T-cell (primary cell): Measurements from ENCODE around the gene TMEM263. TPM values are rescaled to one million over a fixed set of nuclear protein-coding genes. Genes with fewer than 3 reads are reported as not detected.

Source experiments
- ATAC-seq, 4 experiments: fragments of 200-7000 bp in 3 of 4; fragments of 150-1000 bp in 1 of 4; cut with Tn5 transposase; replicated peaks in 1 of 4; 1 replicate in 3 of 4; 2 replicates in 1 of 4; pipeline ENCODE4 v1.10.0; 2021; ENCODE audit warnings: moderate library complexity in 3 of 4, mild to moderate bottlenecking in 2 of 4, moderate number of reproducible peaks in 1 of 4
- CTCF ChIA-PET, 2 donors: fragments of 300-600 bp; sonication (Branson Sonifier 250); formaldehyde crosslinking; loops; one replicate each; lab custom pipeline; 2022; ENCODE audit warnings: antibody characterized with exemption in 2 of 2; lab: Charles Lee
- POLR2A ChIA-PET, 2 donors: fragments of 300-600 bp; sonication (Branson Sonifier 250); formaldehyde crosslinking; loops; one replicate each; lab custom pipeline; 2022; ENCODE audit warnings: antibody characterized with exemption in 2 of 2; lab: Charles Lee
- DNase-seq, 35 experiments: peaks; one replicate each; pipeline versions ENCODE4 v3.0.0 to v3.0.0-alpha.2; 2013 to 2023
- H3K27ac ChIP-seq: one replicate; pipeline ENCODE4 v1.5.1; 2013; ENCODE audit warnings: low read length
- H3K27me3 ChIP-seq, 2 experiments: replicated peaks in 1 of 2; 1 replicate in 1 of 2; 2 replicates in 1 of 2; pipeline versions ENCODE4 v1.6.1 to v1.7.0; 2013; ENCODE audit warnings: low read length in 1 of 2, mixed read lengths in 1 of 2; ENCODE audit not compliant: control insufficient read depth in 2 of 2, insufficient read depth in 2 of 2; ENCODE audit errors: extremely low read depth in 1 of 2
- H3K36me3 ChIP-seq, 2 donors: 1 replicate in 1 of 2; 2 replicates in 1 of 2; pipeline versions ENCODE4 v1.6.1 to v1.7.0; 2013; ENCODE audit warnings: low read length in 1 of 2; ENCODE audit not compliant: control insufficient read depth in 2 of 2, insufficient read depth in 1 of 2; ENCODE audit errors: extremely low read depth in 1 of 2
- H3K4me1 ChIP-seq, 2 experiments: 1 replicate in 1 of 2; 2 replicates in 1 of 2; pipeline versions ENCODE4 v1.6.1 to v1.7.0; 2013; ENCODE audit warnings: low read length in 2 of 2, mixed read lengths in 1 of 2; ENCODE audit not compliant: insufficient read depth in 2 of 2, control insufficient read depth in 1 of 2; ENCODE audit errors: extremely low read depth in 1 of 2
- H3K4me3 ChIP-seq, 2 donors: 1 replicate in 1 of 2; 2 replicates in 1 of 2; pipeline versions ENCODE4 v1.5.1 to v1.7.0; 2013; ENCODE audit warnings: mild to moderate bottlenecking in 2 of 2, low read length in 1 of 2, moderate library complexity in 1 of 2; ENCODE audit not compliant: control insufficient read depth in 1 of 2; ENCODE audit errors: extremely low read depth in 1 of 2
- H3K9me3 ChIP-seq: 2 replicates; pipeline ENCODE4 v1.7.0; 2013
- H3K27ac Mint-ChIP-seq, 2 donors: one replicate each; pipeline ENCODE4 v1.8.0; 2020 to 2021; ENCODE audit warnings: mild to moderate bottlenecking in 2 of 2, mixed read lengths in 2 of 2
- H3K27me3 Mint-ChIP-seq, 2 donors: one replicate each; pipeline ENCODE4 v1.8.0; 2021 to 2022; ENCODE audit warnings: mixed read lengths in 2 of 2
- H3K36me3 Mint-ChIP-seq: one replicate; pipeline ENCODE4 v1.8.0; 2021; ENCODE audit warnings: mixed read lengths
- H3K4me1 Mint-ChIP-seq, 3 donors: one replicate each; pipeline ENCODE4 v1.8.0; 2020 to 2022; ENCODE audit warnings: mixed read lengths in 3 of 3, mild to moderate bottlenecking in 1 of 3
- H3K4me3 Mint-ChIP-seq, 3 donors: one replicate each; pipeline ENCODE4 v1.8.0; 2020 to 2022; ENCODE audit warnings: mild to moderate bottlenecking in 3 of 3, mixed read lengths in 3 of 3, moderate library complexity in 3 of 3
- H3K9me3 Mint-ChIP-seq, 3 donors: one replicate each; pipeline ENCODE4 v1.8.0; 2020 to 2022; ENCODE audit warnings: mixed read lengths in 3 of 3
- WGBS: methylation state at CpG from one replicate; pipeline ENCODE4 v1.1.5; 2013; ENCODE audit warnings: missing lambda C conversion rate; ENCODE audit not compliant: insufficient coverage; 5-methylcytosine and 5-hydroxymethylcytosine counted together
- total RNA-seq, 35 experiments: library from RNA in 6 of 35; stranded (reverse) in 6 of 35; fragments of 120-200 nt in 1 of 35; gene quantifications; one replicate each; pipeline versions ENCODE4 v1.2.1 to v1.2.4 and lab custom pipeline; 2013 to 2026

The TMEM263 gene
- total RNA-seq, 5 donors from 2014 or later (not counting 1 experiment from before 2014, with no cell fraction given), result 29.8 to 36.5 (median 31.2) TPM

GRCh38 chr12:106941481-106942156, 14.1 kb upstream of the TMEM263 start:
- POLR2A ChIA-PET, result no interaction called here
- H3K4me1 ChIP-seq, result no peaks in the 10 kb centered on the region
- peaks cover 0 to 2% of the 10 kb centered on the region in 2 experiments for H3K27me3 ChIP-seq
- Mint-ChIP-seq H3K27me3 (peaks cover 0 to 3% of the 10 kb centered on the region in 2 donors), H3K4me3 (no peak overlapping the region), H3K36me3 (no peaks in the 10 kb centered on the region), H3K9me3 (no peaks in the 10 kb centered on the region), H3K27ac (no peak overlapping the region), H3K4me1 (no peaks in the 10 kb centered on the region)
- ATAC-seq, result no peak
- CTCF ChIA-PET, result interaction anchor here in 1 of 2 donors (0.6 kb wide), 1 partner anchor 551 kb away, joined by 4 read pairs; no protein-coding TSS in a partner anchor
- no peaks in the 10 kb centered on the region for H3K36me3 ChIP-seq
- no peak overlapping the region for H3K27ac ChIP-seq
- no peaks in the 10 kb centered on the region for H3K9me3 ChIP-seq
- WGBS, result 79% methylated on average over 5 of the region's 6 CpGs
- H3K4me3 ChIP-seq, result no peak overlapping the region
- no peak for DNase-seq

DNA sequence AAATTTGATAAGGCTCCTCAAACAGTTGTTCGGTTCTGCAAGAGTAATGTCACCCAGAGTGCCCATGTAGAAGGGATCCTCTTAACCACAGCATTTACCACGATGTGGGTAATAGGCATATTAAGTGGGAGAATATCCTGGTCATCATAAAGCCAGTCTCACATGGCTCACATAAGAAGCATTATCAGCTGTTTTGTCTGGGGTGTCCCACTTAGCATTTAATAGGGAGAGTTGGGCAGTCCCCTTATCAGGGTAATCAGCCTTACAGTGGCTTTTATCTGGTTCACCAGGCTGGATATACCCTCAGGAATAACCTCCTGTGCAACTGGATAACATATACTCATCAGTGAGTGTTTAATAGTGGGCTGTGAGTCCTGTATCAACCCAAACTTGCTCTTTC, 12.9 kb upstream of the TMEM263 start:
- Histone ChIP-seq H3K27ac (no peak overlapping the region), H3K9me3 (no peaks in the 10 kb centered on the region), H3K27me3 (peaks cover 0 to 2% of the 10 kb centered on the region in 2 experiments), H3K36me3 (no peaks in the 10 kb centered on the region), H3K4me3 (no peak overlapping the region), H3K4me1 (no peaks in the 10 kb centered on the region)
- ChIA-PET CTCF (no interaction called here), POLR2A (no interaction called here)
- DNase-seq (no peak), ATAC-seq (no peak)
- Mint-ChIP-seq H3K4me1 (no peaks in the 10 kb centered on the region), H3K9me3 (no peaks in the 10 kb centered on the region), H3K4me3 (no peak overlapping the region), H3K36me3 (no peaks in the 10 kb centered on the region), H3K27me3 (peaks cover 0 to 3% of the 10 kb centered on the region in 2 donors), H3K27ac (no peak overlapping the region)
- no CpG with 5 or more reads among the region's 2 CpGs for WGBS

- Histone ChIP-seq H3K4me1 (no peaks in the 10 kb centered on the region), H3K4me3 (no peak overlapping the region), H3K9me3 (no peaks in the 10 kb centered on the region), H3K27ac (no peak overlapping the region), H3K27me3 (peaks cover 0 to 2% of the 10 kb centered on the region in 2 experiments), H3K36me3 (no peaks in the 10 kb centered on the region)
- no peak overlapping the region for H3K4me3 Mint-ChIP-seq
- POLR2A ChIA-PET, result interaction anchor here in 1 of 2 donors (0.7 kb wide), 1 partner anchor 55 kb away, joined by 3 read pairs; no protein-coding TSS in a partner anchor
- CTCF ChIA-PET, result interaction anchor here in 1 of 2 donors (0.9 kb wide), 1 partner anchor 24 kb away, joined by 3 read pairs; no protein-coding TSS in a partner anchor
- H3K27ac Mint-ChIP-seq, result no peak overlapping the region
- H3K36me3 Mint-ChIP-seq, result no peaks in the 10 kb centered on the region
- no peaks in the 10 kb centered on the region for H3K4me1 Mint-ChIP-seq
- H3K9me3 Mint-ChIP-seq, result peaks cover 4 to 10% (median 5%) of the 10 kb centered on the region in 3 donors
- H3K27me3 Mint-ChIP-seq, result no peaks in the 10 kb centered on the region
- WGBS, result no CpG with 5 or more reads among the region's 1 CpG
- ATAC-seq, result no peak
- no peak for DNase-seq
These were observed 10.4 kb upstream of the TMEM263 start for GRCh38 chr12:106945261-106945851.

DNA sequence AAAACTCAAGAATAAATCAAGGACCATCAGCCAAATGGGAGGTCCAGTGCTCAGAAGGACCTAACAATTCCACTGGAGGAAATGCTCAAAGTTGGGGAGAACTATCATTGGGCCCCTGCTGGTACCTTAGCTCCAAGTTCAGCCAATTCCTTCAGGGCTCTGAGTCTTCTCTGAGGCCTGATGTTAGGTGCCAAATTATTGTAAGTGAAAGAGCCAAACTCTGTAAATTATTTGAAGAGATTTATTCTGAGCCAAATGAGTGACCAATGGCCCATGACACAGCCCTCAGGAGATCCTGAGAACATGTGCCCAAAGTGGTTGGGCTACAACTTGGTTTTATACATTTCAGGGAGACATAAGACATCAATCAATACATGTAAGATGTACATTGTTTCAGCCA, 8.2 kb upstream of the TMEM263 start:
- Histone ChIP-seq H3K27me3 (no peaks in the 10 kb centered on the region), H3K4me3 (no peak overlapping the region), H3K36me3 (no peaks in the 10 kb centered on the region), H3K9me3 (no peaks in the 10 kb centered on the region), H3K27ac (no peak overlapping the region), H3K4me1 (no peaks in the 10 kb centered on the region)
- Mint-ChIP-seq H3K4me1 (peaks cover 5 to 7% (median 5%) of the 10 kb centered on the region in 3 donors), H3K9me3 (peaks cover 4 to 10% (median 5%) of the 10 kb centered on the region in 3 donors), H3K27me3 (no peaks in the 10 kb centered on the region), H3K36me3 (no peaks in the 10 kb centered on the region), H3K4me3 (no peak overlapping the region), H3K27ac (no peak overlapping the region)
- ChIA-PET POLR2A (interaction anchor here (0.5 to 0.7 kb wide), 2 partner anchors 157 to 747 kb away, joined by 3 to 5 read pairs; no protein-coding TSS in a partner anchor), CTCF (interaction anchor here in 1 of 2 donors (0.6 to 0.7 kb wide), 2 partner anchors 13 to 108 kb away, joined by 3 read pairs; no protein-coding TSS in a partner anchor)
- ATAC-seq (no peak), DNase-seq (no peak)

DNA sequence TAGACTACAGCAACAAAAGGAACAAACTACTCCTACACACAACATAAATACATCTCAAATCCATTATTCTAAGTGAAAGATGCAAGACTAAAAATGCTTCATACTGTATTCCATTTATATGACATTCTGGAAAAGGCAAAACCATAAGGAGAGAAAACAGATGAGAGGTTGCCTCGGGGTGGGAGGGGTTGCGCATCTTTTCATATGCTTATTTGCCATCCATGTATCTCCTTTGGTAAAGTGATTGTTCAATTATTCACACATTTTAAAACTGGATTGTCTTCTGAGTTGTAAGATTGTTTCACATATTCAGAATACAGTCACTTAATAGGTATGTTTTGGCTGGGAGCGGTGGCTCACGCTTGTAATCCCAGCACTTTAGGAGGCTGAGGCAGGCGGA, 5.1 kb upstream of the TMEM263 start:
- CTCF ChIA-PET, result no interaction called here
- no peak for ATAC-seq

GRCh38 chr12:106953352-106954250, 2.1 kb upstream of the TMEM263 start:
- WGBS, result 90% methylated on average over 2 of the region's 12 CpGs
- DNase-seq (no peak), ATAC-seq (no peak)
- H3K36me3 Mint-ChIP-seq, result no peaks in the 10 kb centered on the region
- peaks cover 27 to 36% (median 30%) of the 10 kb centered on the region in 3 donors for H3K4me1 Mint-ChIP-seq
- H3K27me3 Mint-ChIP-seq, result no peaks in the 10 kb centered on the region
- Histone ChIP-seq H3K27ac (no peak overlapping the region), H3K36me3 (no peaks in the 10 kb centered on the region), H3K4me1 (peaks cover 10 to 14% of the 10 kb centered on the region in 2 experiments), H3K4me3 (no peak overlapping the region), H3K27me3 (no peaks in the 10 kb centered on the region), H3K9me3 (no peaks in the 10 kb centered on the region)
- H3K4me3 Mint-ChIP-seq, result peak overlapping the region in 2 of 3 donors; percentile 25 to 33
- ChIA-PET CTCF (interaction anchor here in 1 of 2 donors (0.5 kb wide), 1 partner anchor 594 kb away, joined by 3 read pairs; no protein-coding TSS in a partner anchor), POLR2A (interaction anchor here in 1 of 2 donors (0.6 kb wide), 2 partner anchors 18 to 78 kb away, joined by 3 to 5 read pairs; no protein-coding TSS in a partner anchor)
- H3K9me3 Mint-ChIP-seq, result peaks cover 4 to 10% (median 5%) of the 10 kb centered on the region in 3 donors
- H3K27ac Mint-ChIP-seq, result peak overlapping the region; percentile 50 to 57

More for the DNA sequence above, 5.1 kb upstream of the TMEM263 start:
- H3K9me3 ChIP-seq, result no peaks in the 10 kb centered on the region
- Mint-ChIP-seq H3K36me3 (no peaks in the 10 kb centered on the region), H3K27ac (no peak overlapping the region), H3K27me3 (no peaks in the 10 kb centered on the region), H3K4me3 (no peak overlapping the region), H3K9me3 (peaks cover 4 to 10% (median 5%) of the 10 kb centered on the region in 3 donors), H3K4me1 (peaks cover 5 to 17% (median 16%) of the 10 kb centered on the region in 3 donors)
- POLR2A ChIA-PET, result no interaction called here
- WGBS, result no CpG with 5 or more reads among the region's 5 CpGs
- H3K4me1 ChIP-seq, result peaks cover 4 to 9% of the 10 kb centered on the region in 2 experiments
- no peaks in the 10 kb centered on the region for H3K27me3 ChIP-seq
- H3K4me3 ChIP-seq, result no peak overlapping the region
- no peak overlapping the region for H3K27ac ChIP-seq
- no peaks in the 10 kb centered on the region for H3K36me3 ChIP-seq
- DNase-seq, result no peak
